GM12891 (cell line): ENCODE data around the gene RGS7.

ENCODE experiments used
- PAX5 ChIP-seq: IDR thresholded peaks from 2 replicates; pipeline ENCODE4 v1.6.1; 2011; ENCODE audit warnings: low read length, moderate library complexity, mild to moderate bottlenecking; ENCODE audit not compliant: insufficient read depth, severe bottlenecking
- POLR2A ChIP-seq: IDR thresholded peaks from 2 replicates; pipeline ENCODE4 v1.6.1; 2011; ENCODE audit warnings: low read depth, low read length, control low read depth
- POLR2AphosphoS5 ChIP-seq: IDR thresholded peaks from 2 replicates; pipeline ENCODE4 v1.6.1; 2011; ENCODE audit warnings: low read depth, low read length, control low read depth
- POU2F2 ChIP-seq: IDR thresholded peaks from 2 replicates; pipeline ENCODE4 v1.6.1; 2011; ENCODE audit warnings: low read depth, mild to moderate bottlenecking, control low read depth, low read length, moderate library complexity
- SPI1 ChIP-seq: IDR thresholded peaks from 2 replicates; pipeline ENCODE4 v1.6.1; 2011; ENCODE audit warnings: low read depth, low read length, control low read depth
- TAF1 ChIP-seq: IDR thresholded peaks from 2 replicates; pipeline ENCODE4 v1.6.1; 2011; ENCODE audit warnings: low read depth, low read length, control low read depth

- TF ChIP-seq POLR2A (no peak), TAF1 (no peak), POLR2AphosphoS5 (no peak), SPI1 (no peak), POU2F2 (no peak), PAX5 (no peak)
Observed at GRCh38 chr1:241142493-241142892, 214.5 kb downstream of the RGS7 start.
